Measurements from ENCODE around the gene COL19A1.
"Not testable (repeated sequence)": the region's sequence is repeated elsewhere in the genome, so short reads cannot be mapped to it uniquely, and the experiment has no call there.

The COL19A1 gene

GRCh38 chr6:69866770-69867638 lies 648 bp downstream of the COL19A1 start:
- DNase-seq: peak; percentile 7

GRCh38 chr6:69867639-69867976 lies 1.3 kb downstream of the COL19A1 start:
- no peak for DNase-seq

- DNase-seq: no peak
These were observed 2.0 kb downstream of the COL19A1 start for GRCh38 chr6:69868252-69868804.

GRCh38 chr6:69868961-69869360 lies 2.6 kb downstream of the COL19A1 start:
- no peak for DNase-seq

- no peak for DNase-seq
These were observed 4.8 kb downstream of the COL19A1 start for GRCh38 chr6:69871107-69871506.

GRCh38 chr6:69873291-69873690 lies 6.9 kb downstream of the COL19A1 start:
- DNase-seq: no peak

GRCh38 chr6:69875715-69876114 lies 9.4 kb downstream of the COL19A1 start:
- DNase-seq: no peak

- DNase-seq: no peak
These were observed 12.4 kb downstream of the COL19A1 start for GRCh38 chr6:69878795-69879194.

GRCh38 chr6:69880601-69881000 lies 14.2 kb downstream of the COL19A1 start:
- no peak for DNase-seq

- DNase-seq: no peak
These were observed 15.2 kb downstream of the COL19A1 start for GRCh38 chr6:69881322-69882151.

- no peak for DNase-seq
These were observed 17.2 kb downstream of the COL19A1 start for GRCh38 chr6:69883551-69883950.

GRCh38 chr6:69884231-69884630 lies 17.9 kb downstream of the COL19A1 start:
- DNase-seq: no peak

GRCh38 chr6:69887026-69887425 lies 20.7 kb downstream of the COL19A1 start:
- no peak for DNase-seq

- DNase-seq: no peak
These were observed 21.5 kb downstream of the COL19A1 start for GRCh38 chr6:69887714-69888345.

GRCh38 chr6:69888482-69889233 lies 22.3 kb downstream of the COL19A1 start:
- DNase-seq: no peak

- not testable (repeated sequence) for DNase-seq
These were observed 23.0 kb downstream of the COL19A1 start for GRCh38 chr6:69889234-69889974.

- DNase-seq: not testable (repeated sequence)
These were observed 26.2 kb downstream of the COL19A1 start for GRCh38 chr6:69892561-69892960.

- not testable (repeated sequence) for DNase-seq
These were observed 26.9 kb downstream of the COL19A1 start for GRCh38 chr6:69893266-69893665.

GRCh38 chr6:69894578-69895347 lies 28.4 kb downstream of the COL19A1 start:
- no peak for DNase-seq

- DNase-seq: no peak
These were observed 29.0 kb downstream of the COL19A1 start for GRCh38 chr6:69895396-69895795.

GRCh38 chr6:69900869-69901268 lies 34.5 kb downstream of the COL19A1 start:
- DNase-seq: no peak
